Thyroid gland (tissue), 4 donors: ENCODE data around the gene UBQLN2. TPM values are rescaled to one million over a fixed set of nuclear protein-coding genes. Genes with fewer than 3 reads are reported as not detected.
"Not testable (repeated sequence)": the region's sequence is repeated elsewhere in the genome, so short reads cannot be mapped to it uniquely, and the experiment has no call there.

ENCODE experiments used
- DNase-seq, 2 donors: peaks; one replicate each; pipeline ENCODE4 v3.0.0-alpha.2; 2019
- H3K27ac ChIP-seq, 3 donors: fragments of 200-600 bp; sonication (generic); 1 replicate in 2 of 3; 2 replicates in 1 of 3; pipeline ENCODE4 v1.5.1; 2016 to 2019; ENCODE audit warnings: mild to moderate bottlenecking in 1 of 3, moderate library complexity in 1 of 3
- H3K27me3 ChIP-seq: fragments of 200-600 bp; sonication (generic); one replicate; pipeline ENCODE4 v1.5.1; 2019
- H3K36me3 ChIP-seq, 2 donors: fragments of 200-600 bp; sonication (generic); one replicate each; pipeline ENCODE4 v1.5.1; 2016 to 2019
- H3K4me1 ChIP-seq, 2 donors: fragments of 200-600 bp; sonication (generic); one replicate each; pipeline ENCODE4 v1.5.1; 2017 to 2019
- H3K4me3 ChIP-seq, 3 donors: fragments of 200-600 bp; sonication (generic); replicated peaks in 1 of 3; 1 replicate in 2 of 3; 2 replicates in 1 of 3; pipeline ENCODE4 v1.5.1; 2016; ENCODE audit warnings: mild to moderate bottlenecking in 1 of 3
- H3K9me3 ChIP-seq: fragments of 200-600 bp; sonication (generic); one replicate; pipeline ENCODE4 v1.5.1; 2017
- POLR2A ChIP-seq, 2 donors: fragments of 450-650 bp; IDR thresholded peaks; one replicate each; pipeline ENCODE4 v1.6.1; 2017; ENCODE audit warnings: antibody characterized with exemption in 2 of 2, mild to moderate bottlenecking in 2 of 2, moderate library complexity in 1 of 2
- WGBS, 2 donors: methylation state at CpG; one replicate each; pipeline ENCODE4 v1.1.5; 2017; 5-methylcytosine and 5-hydroxymethylcytosine counted together
- intact Hi-C: fragments of 100-400 bp; cut with DNase I; formaldehyde crosslinking; loops from one replicate; pipeline ENCODE4 v1.15.1; 2023
- total RNA-seq, 4 donors: library from RNA; depleted of rRNA; stranded (reverse); fragments of >200 nt; gene quantifications; one replicate each; pipeline ENCODE4 v1.2.3, GENCODE V29; 2016
- TF ChIP-seq, protein P1 (sequence below), 6 experiments: fragments of 200-600 bp in 3 of 6; fragments of 450-650 bp in 3 of 6; sonication (generic) in 3 of 6; IDR thresholded peaks; one replicate each; pipeline ENCODE4 v1.5.1; 2016 to 2019; ENCODE audit warnings: antibody characterized with exemption in 6 of 6, mild to moderate bottlenecking in 2 of 6, inconsistent platforms in 1 of 6, moderate library complexity in 1 of 6

UBQLN2 gene
- total RNA-seq, 4 donors from 2014 or later: 31.4 to 45.4 (median 40.0) TPM

DNA sequence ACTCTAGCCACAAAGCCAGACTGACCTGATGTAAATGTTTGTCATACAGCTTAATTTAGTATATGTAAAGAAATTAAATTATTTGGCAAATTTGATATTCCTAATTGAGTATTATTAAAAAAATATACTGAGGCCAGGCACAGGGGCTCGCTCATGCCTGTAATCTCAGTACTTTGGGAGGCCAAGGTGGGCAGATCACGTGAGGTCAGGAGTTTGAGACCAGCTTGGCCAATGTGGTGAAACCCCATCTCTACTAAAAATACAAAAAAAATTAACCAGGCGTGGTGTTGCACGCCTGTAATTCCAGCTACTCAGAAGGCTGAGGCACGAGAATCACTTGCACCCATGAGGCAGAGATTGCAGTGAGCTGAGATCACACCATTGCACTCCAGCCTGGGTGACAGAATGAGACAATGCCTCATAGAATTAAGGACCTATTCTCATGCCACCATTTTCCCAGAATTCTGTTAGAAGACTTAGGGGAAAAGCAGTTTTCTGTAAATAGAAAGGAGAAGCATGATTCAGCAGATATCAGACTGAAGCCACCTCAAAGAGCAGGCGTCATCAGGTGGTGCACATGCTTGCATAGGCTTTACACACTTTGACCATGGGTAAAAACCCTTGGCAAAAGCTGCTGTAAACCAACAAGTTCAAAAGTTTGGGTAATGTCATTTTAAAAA lies 6.1 kb downstream of the UBQLN2 start:
- DNase-seq: peak; percentile 2 to 4
- Histone ChIP-seq H3K27me3 (no peaks in the 10 kb centered on the region), H3K4me3 (no peak overlapping the region), H3K4me1 (peaks cover 14 to 21% of the 10 kb centered on the region in 2 donors), H3K27ac (peak overlapping the region in 2 of 3 donors; percentile 2 to 27), H3K9me3 (no peaks in the 10 kb centered on the region), H3K36me3 (no peaks in the 10 kb centered on the region)
- TF ChIP-seq, protein P1, sequence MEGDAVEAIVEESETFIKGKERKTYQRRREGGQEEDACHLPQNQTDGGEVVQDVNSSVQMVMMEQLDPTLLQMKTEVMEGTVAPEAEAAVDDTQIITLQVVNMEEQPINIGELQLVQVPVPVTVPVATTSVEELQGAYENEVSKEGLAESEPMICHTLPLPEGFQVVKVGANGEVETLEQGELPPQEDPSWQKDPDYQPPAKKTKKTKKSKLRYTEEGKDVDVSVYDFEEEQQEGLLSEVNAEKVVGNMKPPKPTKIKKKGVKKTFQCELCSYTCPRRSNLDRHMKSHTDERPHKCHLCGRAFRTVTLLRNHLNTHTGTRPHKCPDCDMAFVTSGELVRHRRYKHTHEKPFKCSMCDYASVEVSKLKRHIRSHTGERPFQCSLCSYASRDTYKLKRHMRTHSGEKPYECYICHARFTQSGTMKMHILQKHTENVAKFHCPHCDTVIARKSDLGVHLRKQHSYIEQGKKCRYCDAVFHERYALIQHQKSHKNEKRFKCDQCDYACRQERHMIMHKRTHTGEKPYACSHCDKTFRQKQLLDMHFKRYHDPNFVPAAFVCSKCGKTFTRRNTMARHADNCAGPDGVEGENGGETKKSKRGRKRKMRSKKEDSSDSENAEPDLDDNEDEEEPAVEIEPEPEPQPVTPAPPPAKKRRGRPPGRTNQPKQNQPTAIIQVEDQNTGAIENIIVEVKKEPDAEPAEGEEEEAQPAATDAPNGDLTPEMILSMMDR (IDR thresholded peaks at IDR 0.05): no peak
- no peak for TF ChIP-seq POLR2A (IDR thresholded peaks at IDR 0.05)
- WGBS, 2 donors: 48 to 82% methylated on average over 6 of the region's 6 CpGs
- intact Hi-C loops: no loop called here

DNA sequence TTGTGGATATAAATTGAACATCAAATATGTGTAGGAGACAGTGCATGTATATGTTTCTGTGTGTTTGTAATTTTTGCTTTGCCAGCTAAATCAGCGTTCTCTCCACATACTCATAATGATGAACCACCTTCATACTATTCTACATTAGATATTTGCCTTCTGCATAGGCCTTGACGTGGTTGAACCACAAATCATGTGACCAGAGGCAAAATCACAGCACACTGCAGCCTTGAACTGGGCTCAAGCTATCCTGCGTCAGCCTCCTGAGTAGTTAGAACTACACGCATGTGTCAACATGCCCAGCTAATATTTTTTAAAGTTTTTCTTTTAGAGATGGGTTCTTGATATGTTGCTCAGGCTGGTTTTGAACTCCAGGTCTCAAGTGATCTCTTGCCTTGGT lies 9.5 kb downstream of the UBQLN2 start:
- no peaks in the 10 kb centered on the region for H3K27me3 ChIP-seq
- H3K27ac ChIP-seq: no peak overlapping the region
- WGBS, 2 donors: 84 to 90% methylated on average over 4 of the region's 4 CpGs
- no peak overlapping the region for H3K4me3 ChIP-seq
- no peak for DNase-seq
- no peaks in the 10 kb centered on the region for H3K9me3 ChIP-seq
- peaks cover 12 to 14% of the 10 kb centered on the region in 2 donors for H3K4me1 ChIP-seq
- intact Hi-C loops: no loop called here
- TF ChIP-seq, protein P1 (IDR thresholded peaks at IDR 0.05): no peak
- no peak for TF ChIP-seq POLR2A (IDR thresholded peaks at IDR 0.05)
- H3K36me3 ChIP-seq: no peaks in the 10 kb centered on the region

DNA sequence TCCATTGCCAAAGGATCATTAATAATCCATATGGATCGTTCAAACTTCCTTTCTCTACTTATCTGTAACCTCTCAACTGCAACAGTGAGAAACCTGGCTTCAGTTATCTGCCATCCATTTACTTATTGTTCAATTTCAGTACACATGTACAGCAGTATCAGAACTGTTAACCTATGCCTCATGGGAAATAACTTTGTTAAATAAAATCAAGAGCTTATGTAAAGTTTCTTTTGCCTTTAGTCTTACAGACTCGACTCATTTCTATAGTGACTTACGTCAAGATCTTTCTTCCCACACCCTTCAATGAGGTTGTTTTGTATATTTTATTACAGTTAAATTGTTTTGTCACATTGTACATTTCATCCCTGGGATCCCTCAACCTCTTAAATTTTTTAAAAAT lies 11.4 kb downstream of the UBQLN2 start:
- no peak for DNase-seq
- Histone ChIP-seq H3K36me3 (no peaks in the 10 kb centered on the region), H3K27me3 (no peaks in the 10 kb centered on the region), H3K4me3 (no peak overlapping the region), H3K9me3 (no peaks in the 10 kb centered on the region), H3K27ac (no peak overlapping the region), H3K4me1 (peaks cover 0 to under 1% of the 10 kb centered on the region in 2 donors)
- WGBS, 2 donors: 95% methylated on average over 3 of the region's 3 CpGs
- intact Hi-C loops: no loop called here
- TF ChIP-seq, protein P1 (IDR thresholded peaks at IDR 0.05): no peak
- TF ChIP-seq POLR2A (IDR thresholded peaks at IDR 0.05): no peak

DNA sequence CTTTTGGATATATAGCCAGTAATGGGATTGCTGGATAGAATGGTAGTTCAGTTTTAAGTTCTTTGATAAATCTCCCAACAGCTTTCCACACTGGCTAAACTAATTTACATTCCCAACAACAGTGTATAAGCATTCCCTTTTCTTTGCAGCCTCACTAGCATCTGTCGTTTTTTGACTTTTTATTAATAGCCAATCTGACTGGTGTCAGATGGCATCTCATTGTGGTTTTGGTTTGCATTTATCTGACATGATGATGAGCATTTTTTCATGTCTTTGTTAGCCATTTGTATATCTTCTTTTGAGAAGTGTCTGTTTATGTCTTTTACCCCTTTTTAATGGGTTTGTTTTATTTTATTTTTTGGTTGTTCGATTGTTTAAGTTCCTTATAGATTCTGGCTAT lies 13.3 kb downstream of the UBQLN2 start:
- Histone ChIP-seq H3K4me1 (no peaks in the 10 kb centered on the region), H3K36me3 (no peaks in the 10 kb centered on the region), H3K27ac (no peak overlapping the region), H3K9me3 (no peaks in the 10 kb centered on the region), H3K4me3 (no peak overlapping the region), H3K27me3 (no peaks in the 10 kb centered on the region)
- DNase-seq: no peak
- WGBS, 2 donors: 94 to 98% methylated on average over 2 of the region's 2 CpGs
- no peak for TF ChIP-seq POLR2A (IDR thresholded peaks at IDR 0.05)
- TF ChIP-seq, protein P1 (IDR thresholded peaks at IDR 0.05): no peak
- intact Hi-C loops: no loop called here

DNA sequence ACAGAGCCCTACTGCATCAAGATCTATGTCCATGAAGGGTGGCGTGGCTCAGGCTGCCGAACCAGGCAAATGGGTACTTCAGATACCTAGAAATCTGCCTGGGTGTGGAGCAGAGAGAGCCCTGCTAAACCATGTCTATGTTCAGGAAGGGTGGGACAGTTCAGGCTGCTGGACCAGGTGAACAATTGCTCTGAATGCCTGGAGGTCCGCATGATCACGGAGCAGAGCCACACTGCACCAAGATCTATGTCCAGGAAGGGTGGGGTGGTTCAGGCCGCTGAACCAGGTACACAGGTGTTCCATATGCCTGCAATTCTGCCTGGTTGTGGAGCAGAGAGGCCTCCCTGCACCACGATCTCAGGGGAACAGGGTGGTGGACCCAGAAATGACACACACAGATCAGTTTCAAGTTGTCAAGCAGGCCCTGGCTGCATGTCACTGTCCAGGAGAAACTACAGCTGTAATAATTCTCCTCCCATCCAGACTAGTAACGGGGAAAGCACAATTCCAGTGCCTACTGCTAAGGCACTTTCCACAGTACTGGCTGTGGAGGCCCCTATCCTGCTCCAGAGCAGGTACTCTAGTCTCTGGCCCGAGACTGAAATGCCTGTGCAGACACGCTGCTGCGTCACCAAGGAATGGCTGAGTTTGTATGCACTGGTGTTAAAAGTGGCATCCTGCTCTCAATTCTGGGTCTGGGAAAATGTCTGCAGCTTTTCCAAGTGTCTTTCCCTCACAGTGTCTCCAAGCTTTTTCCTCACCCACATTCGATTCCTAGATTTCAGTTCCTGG lies 25.2 kb downstream of the UBQLN2 start:
- peak in 1 of 2 donors; percentile 11 for DNase-seq
- no peaks in the 10 kb centered on the region for H3K27me3 ChIP-seq
- H3K36me3 ChIP-seq: no peaks in the 10 kb centered on the region
- no peaks in the 10 kb centered on the region for H3K4me1 ChIP-seq
- H3K9me3 ChIP-seq: no peaks in the 10 kb centered on the region
- H3K27ac ChIP-seq: no peak overlapping the region
- no peak for TF ChIP-seq POLR2A (IDR thresholded peaks at IDR 0.05)
- TF ChIP-seq, protein P1 (IDR thresholded peaks at IDR 0.05): no peak
- H3K4me3 ChIP-seq: no peak overlapping the region
- 69 to 78% methylated on average over 4 to 6 of the region's 11 CpGs for WGBS, 2 donors
- intact Hi-C loops: no loop called here

DNA sequence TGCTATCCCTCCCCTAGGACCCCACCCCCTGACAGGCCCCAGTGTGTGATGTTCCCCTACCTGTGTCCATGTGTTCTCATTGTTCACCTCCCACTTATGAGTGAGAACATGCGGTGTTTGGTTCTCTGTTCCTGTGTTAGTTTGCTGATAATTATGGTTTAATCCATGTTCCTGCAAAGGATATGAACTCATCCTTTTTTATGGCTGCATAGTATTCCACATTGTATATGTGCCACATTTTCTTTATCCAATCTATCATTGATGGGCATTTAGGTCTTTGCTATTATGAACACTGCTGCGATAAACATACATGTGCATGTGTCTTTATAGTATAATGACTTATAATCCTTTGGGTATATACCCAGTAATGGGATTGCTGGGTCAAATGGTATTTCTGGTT lies 28.4 kb downstream of the UBQLN2 start:
- H3K4me3 ChIP-seq, H3K27me3 ChIP-seq, H3K36me3 ChIP-seq, H3K9me3 ChIP-seq, H3K27ac ChIP-seq, H3K4me1 ChIP-seq, intact Hi-C loops, DNase-seq: not testable (repeated sequence)
- WGBS, 2 donors: 97 to 100% methylated on average over 2 of the region's 2 CpGs
